ENCODE data around the gene FHIP1A. TPM values are rescaled to one million over a fixed set of nuclear protein-coding genes. Genes with fewer than 3 reads are reported as not detected.

The FHIP1A gene
- total RNA-seq, 1 donor from 2014 or later = not detected

DNA sequence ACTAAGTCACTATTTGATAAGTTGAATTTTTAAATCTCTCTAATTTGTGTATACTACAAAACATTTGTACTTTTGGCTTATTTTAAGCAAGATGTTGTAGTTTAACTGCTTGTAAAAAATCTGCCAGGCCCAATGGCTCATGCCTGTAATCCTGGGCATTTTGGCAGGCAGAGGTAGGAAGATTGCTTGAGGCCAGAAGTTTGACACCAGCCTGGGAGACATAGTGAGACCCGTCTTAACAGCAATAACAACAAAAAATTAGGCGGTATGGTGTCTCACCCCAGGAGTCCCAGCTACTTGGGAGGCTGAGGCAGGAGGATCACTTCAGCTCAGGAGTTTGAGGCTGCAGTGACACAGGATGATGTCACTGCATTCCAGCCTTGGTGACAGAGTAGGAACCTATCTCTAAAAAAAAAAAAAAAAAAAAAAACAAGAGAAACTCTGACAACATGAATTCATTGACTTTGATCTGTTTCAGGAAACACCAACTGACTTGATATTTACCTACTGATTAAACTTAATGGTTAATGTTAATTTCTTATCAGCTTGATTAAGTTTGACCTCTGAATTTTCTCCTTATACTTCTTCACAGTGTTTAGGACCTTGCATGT lies 8.9 kb downstream of the FHIP1A start:
- intact Hi-C loops (cut with micrococcal nuclease) = no loop called here

DNA sequence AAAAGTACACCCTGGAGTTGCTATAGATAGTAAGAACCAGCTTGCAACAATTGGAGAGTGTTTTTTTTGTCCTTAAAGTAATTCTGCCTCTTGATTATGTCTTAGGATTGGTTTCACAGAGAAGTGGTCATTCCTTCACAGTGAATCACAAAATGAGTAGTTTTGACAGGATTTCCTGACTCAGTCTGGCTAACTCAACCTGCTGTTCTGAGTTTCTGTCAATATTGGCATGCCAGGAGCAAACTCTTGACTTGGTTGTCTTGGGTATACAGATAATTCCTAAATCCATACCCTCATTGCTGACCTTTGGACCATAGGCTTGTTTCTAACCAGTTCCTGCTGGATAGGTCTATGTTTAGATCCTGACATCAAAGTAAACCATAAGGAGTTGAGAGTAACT lies 9.4 kb downstream of the FHIP1A start:
- intact Hi-C loops (cut with micrococcal nuclease) = no loop called here

DNA sequence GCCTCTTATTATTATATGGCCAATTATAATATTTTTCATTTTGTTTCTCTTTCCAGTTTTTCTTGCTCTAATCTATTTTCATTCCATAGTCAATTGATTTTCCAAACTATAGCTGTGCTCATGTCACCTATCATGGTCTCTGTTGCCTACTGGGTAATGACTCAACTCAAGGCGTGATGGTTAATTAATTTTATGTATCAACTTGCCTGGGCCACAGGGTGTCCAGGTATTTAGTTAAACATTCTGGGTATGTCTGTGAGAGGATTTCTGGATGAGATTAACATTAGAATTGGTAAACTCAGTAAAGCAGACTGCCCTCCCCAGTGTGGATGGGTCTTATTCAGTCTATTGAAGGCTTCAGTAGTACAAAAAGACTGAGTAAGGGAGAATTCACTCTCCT lies 9.9 kb downstream of the FHIP1A start:
- intact Hi-C loops (cut with micrococcal nuclease) = no loop called here

DNA sequence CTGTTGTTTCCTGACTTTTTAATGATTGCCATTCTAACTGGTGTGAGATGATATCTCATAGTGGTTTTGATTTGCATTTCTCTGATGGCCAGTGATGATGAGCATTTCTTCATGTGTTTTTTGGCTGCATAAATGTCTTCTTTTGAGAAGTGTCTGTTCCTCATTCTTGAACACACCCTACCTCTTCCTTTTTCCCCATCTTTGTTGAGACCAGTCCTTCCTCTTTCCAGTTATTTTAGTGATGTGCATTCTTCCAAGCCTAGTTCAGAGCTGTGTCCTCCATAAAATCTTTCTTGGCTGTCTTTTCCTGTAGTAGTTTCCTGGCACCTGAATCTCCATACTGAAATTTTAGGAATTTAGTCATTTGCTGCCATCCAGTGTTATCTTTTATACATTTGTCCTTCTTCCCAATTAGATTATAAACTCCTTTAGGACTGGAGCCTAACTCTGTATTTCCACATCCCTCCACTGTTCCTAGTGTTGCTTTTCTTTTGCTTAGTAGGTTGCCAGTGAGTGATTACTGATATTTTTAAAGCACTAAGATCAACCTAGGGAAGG lies 11.4 kb downstream of the FHIP1A start:
- intact Hi-C loops (cut with micrococcal nuclease) = no loop called here

DNA sequence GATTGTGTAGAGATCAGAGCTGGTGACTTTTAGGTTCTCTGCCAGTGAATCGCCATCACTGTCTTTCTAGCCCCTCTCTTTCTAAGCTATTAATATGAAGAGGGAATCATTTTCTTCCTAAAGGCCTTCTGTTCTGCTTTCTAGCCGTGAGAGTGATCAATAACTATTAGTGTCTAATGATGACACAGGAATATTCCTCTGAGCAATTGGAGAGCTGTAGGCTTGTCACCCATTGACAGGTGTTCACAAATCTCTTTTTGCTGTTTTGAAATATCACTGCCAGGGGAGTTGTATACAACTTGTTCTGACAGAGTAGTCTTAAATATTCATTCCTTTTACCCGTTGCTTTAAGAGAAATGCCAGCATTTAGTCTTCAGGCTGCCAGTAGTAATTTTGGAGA lies 13.9 kb downstream of the FHIP1A start:
- intact Hi-C loops (cut with micrococcal nuclease) = no loop called here

DNA sequence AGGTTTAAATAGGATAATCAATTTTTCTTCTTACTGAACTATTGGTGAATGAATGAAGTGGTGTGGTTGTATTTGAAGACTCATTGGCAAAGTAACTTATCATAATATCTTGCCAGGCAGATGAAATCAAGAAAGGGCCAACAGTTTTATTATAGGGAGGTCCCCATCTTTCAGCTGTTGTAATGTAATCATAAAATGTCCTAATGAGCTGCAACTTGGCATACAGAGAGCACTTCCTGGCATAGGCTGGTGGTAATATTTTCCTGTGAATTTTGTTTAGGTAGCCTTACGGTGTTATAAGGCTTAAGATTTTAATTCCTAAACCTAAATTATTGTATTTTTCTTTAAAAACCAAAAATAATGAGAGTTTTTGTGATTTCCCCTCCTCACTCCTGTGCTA lies 17.5 kb downstream of the FHIP1A start:
- intact Hi-C loops (cut with micrococcal nuclease) = no loop called here

DNA sequence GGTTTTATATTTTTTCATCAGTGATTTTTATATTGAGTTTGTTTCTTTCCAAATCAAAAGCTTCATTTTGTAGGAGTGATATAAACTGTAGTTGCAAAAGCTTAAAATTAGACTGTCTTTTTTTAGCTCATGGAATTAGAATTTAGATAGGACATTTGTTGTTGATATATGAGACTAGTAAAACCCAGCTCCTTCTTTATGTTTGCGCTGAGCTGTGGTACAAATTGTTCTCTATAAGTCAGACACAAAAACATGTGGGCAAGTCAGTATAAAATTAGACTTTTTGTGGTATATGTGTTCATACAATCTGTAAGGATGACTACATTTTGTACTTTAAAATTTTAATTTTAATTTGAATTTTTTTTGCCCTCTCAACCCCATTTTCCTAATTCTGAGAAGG lies 18.3 kb downstream of the FHIP1A start:
- intact Hi-C loops (cut with micrococcal nuclease) = no loop called here

DNA sequence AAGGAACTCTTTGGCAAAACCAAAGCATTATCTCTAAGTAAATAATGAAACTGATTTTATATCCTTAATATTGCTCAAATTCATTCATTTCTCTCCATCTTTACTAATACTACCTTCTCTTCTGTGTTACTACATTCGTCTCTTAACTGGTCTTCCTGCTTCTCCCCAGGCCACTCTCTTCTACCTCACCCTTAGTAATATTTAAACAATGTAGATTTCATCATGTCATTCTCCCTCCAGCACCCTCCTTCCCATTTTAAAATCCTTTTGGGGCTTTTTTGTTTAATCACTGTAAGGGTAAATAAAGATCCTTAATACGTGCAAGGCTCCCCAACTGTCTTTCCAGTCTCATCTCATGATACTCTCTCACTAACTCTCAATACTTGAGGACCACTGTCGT lies 19.4 kb downstream of the FHIP1A start:
- intact Hi-C loops (cut with micrococcal nuclease) = no loop called here

DNA sequence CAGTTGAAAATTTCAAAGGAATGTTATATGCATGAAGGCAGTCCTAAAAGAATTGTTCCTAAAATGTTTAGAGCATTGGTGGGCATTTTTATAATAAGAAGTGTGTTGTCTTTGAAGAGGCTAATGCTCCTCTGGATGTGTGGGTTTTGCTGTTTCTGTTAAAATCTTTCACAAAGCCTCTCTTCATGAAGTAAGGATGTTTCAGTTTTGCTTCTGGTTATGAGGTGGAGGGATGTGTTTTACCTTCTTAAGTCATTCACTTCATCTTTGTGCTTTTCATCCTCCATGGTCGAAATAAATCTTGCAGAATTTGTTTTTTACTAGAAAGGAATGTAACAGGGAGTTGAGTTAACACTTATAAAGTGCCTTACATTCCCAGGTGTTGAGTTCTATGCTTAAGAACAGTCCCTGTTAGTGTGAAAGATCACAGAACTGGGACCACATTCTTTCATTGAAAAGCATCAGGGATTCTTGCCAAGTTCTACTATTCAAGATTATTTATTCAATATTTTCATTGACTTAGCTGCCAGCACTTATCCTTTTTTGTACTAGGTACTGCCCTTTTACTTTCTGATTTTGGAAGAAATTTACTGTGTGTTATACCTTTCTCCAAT lies 21.1 kb downstream of the FHIP1A start:
- intact Hi-C loops (cut with micrococcal nuclease) = no loop called here

DNA sequence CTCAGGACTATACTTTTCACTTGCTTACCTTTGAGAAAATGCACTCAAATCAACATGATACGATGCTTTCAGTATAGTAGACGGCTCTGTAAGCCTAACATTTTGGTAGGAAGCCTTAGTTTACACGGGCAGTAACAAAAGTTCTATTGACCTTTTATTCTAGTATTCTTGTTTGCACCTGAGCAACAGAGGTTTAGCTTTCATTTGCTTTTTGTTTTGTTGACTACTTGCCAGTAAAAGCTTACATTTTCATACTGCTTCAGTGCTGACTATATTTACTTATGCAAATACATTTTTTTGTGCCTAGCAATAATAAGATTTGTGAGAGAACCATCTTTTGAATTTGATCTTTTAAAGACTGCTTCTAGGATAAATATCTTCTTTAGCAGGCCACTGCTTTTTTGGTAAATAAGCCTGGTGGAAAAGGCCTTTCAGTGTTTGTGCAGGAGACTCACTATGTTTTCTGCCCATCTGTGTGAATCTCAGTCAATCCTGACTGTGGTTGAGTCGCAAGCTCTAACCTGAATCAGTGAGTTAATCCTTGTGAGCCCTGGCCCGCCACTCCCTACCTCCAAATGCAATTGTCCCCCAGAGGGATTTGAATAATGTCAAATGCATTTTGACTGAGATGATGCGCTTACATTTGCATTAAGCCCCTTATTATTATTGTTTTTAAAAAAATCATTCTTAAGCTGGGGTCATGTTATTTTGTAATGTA lies 21.9 kb downstream of the FHIP1A start:
- intact Hi-C loops (cut with micrococcal nuclease) = no loop called here

DNA sequence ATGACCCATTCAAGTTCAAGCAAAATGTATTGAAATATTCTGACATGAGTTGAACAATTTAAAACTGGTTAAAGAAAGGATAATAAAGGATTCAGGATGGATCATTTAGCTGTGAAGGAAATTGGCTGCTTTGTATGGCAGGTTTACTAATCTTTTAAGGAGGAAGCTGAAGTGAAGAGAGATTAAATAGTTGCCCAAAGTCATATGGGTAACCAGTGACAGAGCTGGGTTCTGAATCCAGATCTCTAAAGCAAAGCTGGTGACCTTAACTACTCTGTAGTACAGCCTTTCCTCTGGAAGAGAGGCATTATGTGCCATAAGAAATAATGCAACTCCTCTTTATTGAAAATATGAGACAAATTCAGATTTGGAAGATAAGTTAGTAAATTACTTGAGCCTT lies 22.8 kb downstream of the FHIP1A start:
- intact Hi-C loops (cut with micrococcal nuclease) = no loop called here

DNA sequence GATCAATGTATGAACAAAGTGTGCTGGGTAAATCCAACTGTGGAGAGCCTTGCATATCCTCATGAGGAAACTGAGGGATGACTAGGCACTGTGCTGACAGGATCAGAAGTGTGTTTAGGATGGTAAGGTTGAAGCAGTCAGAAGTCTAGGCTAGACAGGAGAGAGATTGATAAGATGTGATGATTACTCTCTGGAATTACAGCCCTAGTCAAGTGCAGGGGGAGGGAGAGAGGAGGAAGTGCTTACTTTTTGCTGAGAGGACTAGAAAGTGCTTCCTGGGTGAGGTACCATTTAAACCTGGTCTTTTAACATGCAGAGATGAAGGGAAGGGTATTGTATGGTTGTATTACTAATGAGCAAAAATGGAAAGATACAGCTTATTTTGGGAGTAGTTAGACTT lies 23.7 kb downstream of the FHIP1A start:
- intact Hi-C loops (cut with micrococcal nuclease) = no loop called here

DNA sequence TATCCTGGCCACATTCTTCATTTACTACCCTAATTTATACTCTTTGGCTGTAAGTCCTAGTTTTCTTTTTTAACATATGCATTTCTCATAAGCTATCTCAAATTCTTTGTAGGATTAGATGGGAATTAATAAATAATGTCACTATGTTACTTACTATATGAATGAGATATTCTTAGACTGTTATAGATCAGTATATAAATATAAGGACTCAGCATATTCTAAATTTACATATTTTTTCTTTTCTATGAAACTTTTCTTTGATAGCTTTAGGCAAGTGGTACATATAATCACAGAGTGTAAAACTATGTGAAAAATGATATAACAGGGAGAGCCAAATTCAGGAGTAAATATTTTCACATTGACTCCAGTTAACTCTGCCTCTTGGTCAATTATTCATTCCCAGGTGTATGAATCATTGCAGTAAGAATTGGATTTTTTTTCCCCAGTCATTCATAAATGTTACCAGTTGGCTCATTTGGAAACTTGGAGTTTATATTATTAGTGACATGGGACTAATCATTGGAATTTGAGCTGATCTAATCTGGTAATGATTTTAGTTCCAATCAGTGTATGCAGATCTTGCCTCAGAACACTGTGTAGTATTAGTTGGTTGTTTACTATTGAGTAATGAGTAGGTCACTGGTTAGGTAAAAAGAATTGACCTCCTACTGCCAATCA lies 25.3 kb downstream of the FHIP1A start:
- intact Hi-C loops (cut with micrococcal nuclease) = no loop called here

DNA sequence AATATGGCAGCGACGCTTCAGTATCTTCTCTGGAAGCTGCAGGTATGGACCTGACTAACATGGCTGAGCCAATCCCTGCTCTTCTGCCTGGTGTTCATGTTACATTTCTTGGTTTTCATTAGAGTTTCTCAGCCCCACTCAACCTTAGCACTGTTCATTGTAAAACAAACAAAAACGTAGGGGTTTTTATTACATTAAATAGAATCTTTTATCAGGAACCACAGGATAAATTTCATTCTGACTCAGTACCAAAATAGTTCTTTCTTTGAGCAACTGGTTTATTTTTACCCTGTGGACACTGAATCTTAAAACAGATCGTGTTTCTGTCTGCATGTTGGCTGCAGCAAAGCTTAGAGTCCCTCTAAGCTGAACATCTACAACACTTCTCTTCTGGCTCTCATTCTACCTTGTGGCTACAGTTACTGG lies 27.1 kb downstream of the FHIP1A start:
- intact Hi-C loops (cut with micrococcal nuclease) = no loop called here

DNA sequence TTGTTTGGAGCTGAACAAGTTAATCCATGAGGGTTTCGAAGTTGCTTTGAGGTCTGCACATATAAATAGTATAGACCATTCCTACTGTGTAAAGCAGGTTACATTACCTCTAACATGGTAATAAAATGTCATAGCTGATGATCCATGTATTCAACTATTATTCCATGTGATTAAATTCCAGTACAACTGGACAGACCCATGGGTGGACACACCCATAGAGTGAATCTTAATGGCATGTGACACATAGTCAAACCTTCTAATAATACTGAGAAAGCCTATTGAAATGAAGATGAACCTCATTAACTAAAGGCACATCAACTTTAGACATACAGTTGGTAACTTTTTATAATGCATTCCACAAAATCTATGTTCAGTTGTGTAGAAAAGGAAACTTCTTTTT lies 28.5 kb downstream of the FHIP1A start:
- intact Hi-C loops (cut with micrococcal nuclease) = no loop called here

DNA sequence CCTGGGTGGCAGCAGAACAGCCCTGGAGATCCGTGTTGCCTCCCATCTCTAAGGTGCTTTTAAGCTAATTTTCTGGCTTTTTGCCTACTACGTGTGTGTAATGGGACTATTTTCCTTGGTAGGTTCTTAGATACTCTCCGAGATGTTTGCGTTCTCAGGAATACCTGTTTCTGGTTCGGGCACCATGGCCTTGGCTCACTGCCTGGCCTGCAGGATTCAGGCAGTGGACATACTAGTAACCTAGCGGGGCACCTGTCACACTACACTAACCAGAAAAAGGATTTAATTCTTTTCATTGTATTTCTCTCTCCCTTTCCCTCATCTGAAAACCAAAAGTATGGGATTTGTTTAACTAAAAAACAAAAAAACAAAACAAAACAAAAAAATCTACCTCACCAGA lies 29.2 kb downstream of the FHIP1A start:
- intact Hi-C loops (cut with micrococcal nuclease) = no loop called here

DNA sequence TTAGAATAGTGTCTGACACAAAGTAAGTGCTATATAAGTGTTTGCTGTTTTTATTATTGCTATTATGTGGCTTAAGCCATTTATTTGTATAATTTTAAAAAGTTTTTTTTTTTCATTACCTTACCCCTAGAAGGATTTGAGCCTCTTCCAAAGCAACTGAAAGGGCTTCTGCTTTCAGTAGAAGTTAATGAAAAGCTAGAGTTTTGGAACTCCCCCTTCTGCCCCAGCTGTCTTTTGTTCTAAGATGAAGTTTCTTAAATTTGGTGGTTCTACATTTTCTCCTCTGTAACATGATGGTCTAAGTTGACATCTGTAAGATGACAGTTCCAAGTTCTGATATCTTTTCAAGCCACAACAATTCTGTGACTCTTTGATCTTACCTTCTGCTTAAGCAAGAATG lies 30.3 kb downstream of the FHIP1A start:
- intact Hi-C loops (cut with micrococcal nuclease) = no loop called here

DNA sequence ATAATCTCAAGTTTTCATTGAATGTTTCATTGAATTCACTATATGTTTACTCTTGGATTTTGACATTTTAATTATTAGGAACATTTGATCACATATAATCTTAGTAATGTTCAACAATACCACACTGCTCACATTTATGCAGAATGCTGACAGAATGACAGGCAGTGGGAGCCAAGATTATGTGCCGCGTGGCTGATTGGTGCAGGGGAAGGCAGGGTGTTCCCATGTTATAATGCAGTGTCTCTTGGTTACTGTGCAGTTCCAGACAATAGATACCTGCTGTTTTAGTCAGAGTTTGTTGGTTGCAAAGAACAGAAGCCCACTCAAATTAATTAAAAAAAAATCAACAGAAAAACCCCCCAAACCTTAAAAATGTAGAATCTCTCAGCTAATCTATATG lies 33.0 kb downstream of the FHIP1A start:
- intact Hi-C loops (cut with micrococcal nuclease) = no loop called here

DNA sequence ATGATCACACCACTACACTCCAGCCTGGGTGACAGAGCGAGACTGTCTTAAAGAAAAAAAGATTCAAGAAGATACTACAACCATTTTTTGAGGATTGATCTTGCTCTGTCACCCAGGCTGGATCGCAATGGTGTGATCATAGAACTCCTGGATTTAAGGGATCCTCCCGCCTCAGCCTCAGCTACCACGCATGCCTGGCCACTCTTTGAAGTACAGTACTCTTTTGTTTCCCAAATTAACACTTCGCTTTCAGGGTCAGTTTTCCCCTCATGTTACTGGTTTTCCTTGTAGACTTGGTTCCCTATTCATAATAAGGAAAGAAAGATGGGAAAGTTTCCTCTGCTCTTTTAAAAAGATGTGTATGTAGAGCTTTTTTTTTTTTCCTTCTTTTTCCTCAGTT lies 34.3 kb downstream of the FHIP1A start:
- intact Hi-C loops (cut with micrococcal nuclease) = no loop called here

DNA sequence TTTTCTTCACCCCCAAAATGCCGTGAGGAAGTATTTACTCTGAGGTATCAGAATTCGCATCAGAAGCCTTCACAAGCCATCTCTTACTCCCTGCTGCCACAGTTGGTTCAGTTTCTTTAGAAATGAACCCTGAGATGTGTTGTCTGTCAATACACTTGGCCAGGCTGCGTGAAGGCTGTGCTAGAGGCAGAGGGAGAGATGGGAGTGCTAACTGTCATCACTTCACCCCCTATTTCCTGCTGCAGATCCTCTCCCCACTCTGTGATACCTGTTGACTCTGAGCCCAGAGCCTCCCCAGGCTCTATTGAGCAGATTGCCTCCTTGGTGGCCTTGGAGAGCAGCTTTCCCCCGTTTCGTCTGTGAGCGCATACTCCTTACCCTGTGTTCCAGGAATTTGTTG lies 34.8 kb downstream of the FHIP1A start:
- intact Hi-C loops (cut with micrococcal nuclease) = no loop called here

DNA sequence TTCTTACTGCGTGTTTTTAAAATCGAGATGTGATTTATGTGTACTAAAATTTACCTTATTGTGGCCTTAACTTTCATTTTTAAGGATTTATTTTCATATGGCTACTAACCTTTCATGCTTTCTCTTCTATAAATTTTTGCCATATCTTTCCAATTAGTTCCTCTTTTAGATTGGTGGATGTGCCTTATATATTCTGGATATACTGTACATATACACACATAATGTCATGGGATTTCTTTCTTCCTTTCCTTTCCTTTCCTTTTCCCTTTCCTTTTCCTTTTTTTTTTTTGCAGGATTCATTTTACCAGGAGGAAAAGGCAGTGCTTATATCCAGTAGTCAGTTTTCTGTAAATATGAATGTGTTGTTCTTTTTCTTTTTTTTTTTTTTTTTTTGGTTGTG lies 37.2 kb downstream of the FHIP1A start:
- intact Hi-C loops (cut with micrococcal nuclease) = no loop called here

DNA sequence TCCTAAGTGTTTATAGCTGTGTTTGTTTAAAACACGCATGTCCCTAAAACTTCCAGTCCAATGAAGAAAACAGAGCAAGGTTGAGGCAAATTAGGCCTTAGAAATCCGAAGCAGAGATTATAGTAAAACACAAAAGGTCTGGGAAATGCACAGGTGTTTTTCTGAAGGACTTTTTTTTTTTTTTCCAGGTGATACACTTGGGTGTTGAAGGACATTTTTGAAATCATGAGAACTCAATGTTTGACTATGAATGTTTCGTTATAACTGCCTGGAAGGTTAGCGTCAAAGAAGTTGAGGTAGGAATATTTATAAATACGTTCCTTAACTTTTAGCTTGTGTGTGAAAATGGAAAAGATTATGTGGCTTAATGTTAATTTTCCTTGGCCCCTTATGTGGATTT lies 45.5 kb downstream of the FHIP1A start:
- intact Hi-C loops (cut with micrococcal nuclease) = no loop called here

All from T-helper 2 cell treated with Interferon-gamma antibody and Interleukin-4, amounts not matched to agents 100 ng/mL and 5 ng/mL, for 36 hours (primary cell).